A549 (cell line): ENCODE measurements around the gene GRAMD1A. TPM values are rescaled to one million over a fixed set of nuclear protein-coding genes. Genes with fewer than 3 reads are reported as not detected.

Source experiments
- ATAC-seq, 2 experiments: fragments of 200-7000 bp in 1 of 2; fragments of >200 bp in 1 of 2; cut with Nextera tagmentation in 1 of 2; cut with Tn5 transposase in 1 of 2; 3 replicates each; pipeline versions ENCODE4 v1.8.0 to v1.9.1; 2018 to 2020; ENCODE audit warnings: mild to moderate bottlenecking in 1 of 2, moderate library complexity in 1 of 2
- CTCF ChIA-PET: fragments of 300-600 bp; sonication (Branson Sonifier 250); formaldehyde crosslinking; extraction: SDS; loops from one replicate; lab custom pipeline; 2021; ENCODE audit warnings: antibody characterized with exemption, inconsistent platforms; lab: Yijun Ruan, JAX
- POLR2A ChIA-PET: fragments of 350-600 bp; formaldehyde crosslinking; extraction: SDS; loops from one replicate; lab custom pipeline; 2021; ENCODE audit warnings: antibody characterized with exemption, inconsistent platforms; lab: Yijun Ruan, JAX
- DNase-seq, 2 experiments: peaks; one replicate each; pipeline versions ENCODE4 v3.0.0 to v3.0.0-alpha.2; 2011 to 2016; ENCODE audit warnings: low read depth in 1 of 2, low spot score in 1 of 2
- FAIRE-seq: peaks from 2 replicates; lab custom pipeline; 2011; peaks lifted over from hg19 to GRCh38; lab: Jason Lieb, UNC
- H3K27ac ChIP-seq, 2 experiments: fragments of >200 bp; sonication (Bioruptor Twin); formaldehyde crosslinking; 3 replicates each; pipeline ENCODE4 v1.5.1; 2016 to 2017
- H3K4me1 ChIP-seq: fragments of >200 bp; sonication (Bioruptor Twin); formaldehyde crosslinking; 3 replicates; pipeline ENCODE4 v1.6.1; 2016
- H3K4me2 ChIP-seq: fragments of >200 bp; sonication (Bioruptor Twin); formaldehyde crosslinking; 3 replicates; pipeline ENCODE4 v1.6.1; 2016
- H3K4me3 ChIP-seq: fragments of >200 bp; sonication (Bioruptor Twin); formaldehyde crosslinking; 3 replicates; pipeline ENCODE4 v1.5.1; 2016
- H3K9me3 ChIP-seq: fragments of >200 bp; sonication (Bioruptor Twin); formaldehyde crosslinking; 3 replicates; pipeline ENCODE4 v1.6.1; 2016
- CBX8 ChIP-seq: fragments of 200-600 bp; sonication (generic); IDR thresholded peaks from 2 replicates; pipeline ENCODE4 v1.6.1; 2016
- CEBPB ChIP-seq, 2 experiments: fragments of >200 bp in 1 of 2; sonication (Bioruptor Twin) in 1 of 2; formaldehyde crosslinking in 1 of 2; IDR thresholded peaks; 2 replicates each; pipeline ENCODE4 v1.6.1; 2012 to 2016
- CHD2 ChIP-seq: fragments of 150-350 bp; IDR thresholded peaks from 2 replicates; pipeline ENCODE4 v1.6.1; 2014; ENCODE audit warnings: low read length; ENCODE audit not compliant: partially characterized antibody
- CHD4 ChIP-seq: fragments of 200-600 bp; sonication (generic); IDR thresholded peaks from 2 replicates; pipeline ENCODE4 v1.6.1; 2016; ENCODE audit warnings: antibody characterized with exemption, mild to moderate bottlenecking, borderline replicate concordance
- EP300 ChIP-seq, 2 experiments: fragments of >200 bp; sonication (Bioruptor Twin); formaldehyde crosslinking; IDR thresholded peaks; 2 replicates in 1 of 2; 3 replicates in 1 of 2; pipeline ENCODE4 v1.6.1; 2016 to 2017
- ESRRA ChIP-seq: fragments of 150-350 bp; IDR thresholded peaks from 2 replicates; pipeline ENCODE4 v1.6.1; 2014; ENCODE audit warnings: mild to moderate bottlenecking, low read length, borderline replicate concordance
- FOXS1 ChIP-seq: fragments of 250-450 bp; sonication (Bioruptor Pico); IDR thresholded peaks from 2 replicates; pipeline ENCODE4 v1.5.0; 2020; ENCODE audit warnings: mild to moderate bottlenecking, moderate library complexity
- HDAC2 ChIP-seq: fragments of 200-600 bp; sonication (generic); IDR thresholded peaks from 2 replicates; pipeline ENCODE4 v1.6.1; 2016
- HEYL ChIP-seq: fragments of 250-450 bp; sonication (Bioruptor Pico); IDR thresholded peaks from 2 replicates; pipeline ENCODE4 v1.8.0; 2021; ENCODE audit warnings: mild to moderate bottlenecking, moderate library complexity
- HOXB13 ChIP-seq: fragments of 250-450 bp; sonication (Bioruptor Pico); IDR thresholded peaks from 2 replicates; pipeline ENCODE4 v1.5.0; 2020; ENCODE audit warnings: low read depth, mild to moderate bottlenecking, moderate library complexity
- HOXB5 ChIP-seq: fragments of 250-450 bp; sonication (Bioruptor Pico); IDR thresholded peaks from 2 replicates; pipeline ENCODE4 v1.5.0; 2020; ENCODE audit warnings: mild to moderate bottlenecking, moderate library complexity
- JUNB ChIP-seq: fragments of >200 bp; sonication (Bioruptor Twin); formaldehyde crosslinking; IDR thresholded peaks from 2 replicates; pipeline ENCODE4 v1.6.1; 2016
- KDM5A ChIP-seq: fragments of 200-600 bp; sonication (generic); IDR thresholded peaks from 2 replicates; pipeline ENCODE4 v1.6.1; 2016; ENCODE audit warnings: antibody characterized with exemption, mild to moderate bottlenecking
- MAFK ChIP-seq: fragments of 450-650 bp; IDR thresholded peaks from 2 replicates; pipeline ENCODE4 v1.6.1; 2014; ENCODE audit not compliant: partially characterized antibody
- POLR2AphosphoS2 ChIP-seq: conservative IDR thresholded peaks from 2 replicates; pipeline ENCODE4 v1.6.1; 2012; ENCODE audit warnings: low read length, improper control_type of control experiment, inconsistent platforms
- RARB ChIP-seq: fragments of 250-450 bp; sonication (Bioruptor Pico); IDR thresholded peaks from 2 replicates; pipeline ENCODE4 v1.8.0; 2021; ENCODE audit warnings: mild to moderate bottlenecking, moderate library complexity
- RCOR1 ChIP-seq: fragments of 150-350 bp; IDR thresholded peaks from 2 replicates; pipeline ENCODE4 v1.6.1; 2014; ENCODE audit warnings: antibody characterized with exemption, low read length, low read depth
- SMC3 ChIP-seq: fragments of >200 bp; sonication (Bioruptor Twin); formaldehyde crosslinking; IDR thresholded peaks from 3 replicates; pipeline ENCODE4 v1.6.1; 2018; ENCODE audit warnings: inconsistent platforms
- SREBF2 ChIP-seq: fragments of 450-650 bp; IDR thresholded peaks from 2 replicates; pipeline ENCODE4 v1.6.1; 2014; ENCODE audit warnings: mild to moderate bottlenecking, moderate library complexity
- TFCP2L1 ChIP-seq: fragments of 250-450 bp; sonication (Bioruptor Pico); IDR thresholded peaks from 2 replicates; pipeline ENCODE4 v1.5.0; 2021; ENCODE audit warnings: mild to moderate bottlenecking
- TP53 ChIP-seq: fragments of 250-450 bp; sonication (Bioruptor Pico); IDR thresholded peaks from 2 replicates; pipeline ENCODE4 v1.5.0; 2021; ENCODE audit warnings: mild to moderate bottlenecking, moderate library complexity
- ZC3H11A ChIP-seq: fragments of 450-650 bp; IDR thresholded peaks from 2 replicates; pipeline ENCODE4 v1.6.1; 2014; ENCODE audit warnings: antibody characterized with exemption, mild to moderate bottlenecking
- ZFP36 ChIP-seq: fragments of 450-650 bp; IDR thresholded peaks from 2 replicates; pipeline ENCODE4 v1.6.1; 2014; ENCODE audit warnings: borderline replicate concordance; ENCODE audit not compliant: partially characterized antibody
- ZNF302 ChIP-seq: fragments of 250-450 bp; sonication (Bioruptor Pico); IDR thresholded peaks from 2 replicates; pipeline ENCODE4 v1.9.0; 2021; ENCODE audit warnings: inconsistent platforms, mild to moderate bottlenecking, moderate library complexity
- WGBS: methylation state at CpG from one replicate; pipeline ENCODE4 v1.1.6; 2017; ENCODE audit errors: missing lambda C conversion rate; 5-methylcytosine and 5-hydroxymethylcytosine counted together
- polyA plus RNA-seq, 4 experiments: library from polyadenylated mRNA; depleted of rRNA in 3 of 4; stranded (reverse); fragments of >200 nt; fragmentation: RNase III in 1 of 4; extraction: RNeasy Plus Mini Kit Qiagen cat#74134 plus additional on column Dnase treatment in 1 of 4; gene quantifications; 2 replicates in 3 of 4; 3 replicates in 1 of 4; pipeline ENCODE4 v1.2.3, GENCODE V29; 2011 to 2017
- TF ChIP-seq, protein P1 (sequence below): IDR thresholded peaks from 2 replicates; pipeline ENCODE4 v1.6.1; 2012
- TF ChIP-seq, protein P2 (sequence below): fragments of >200 bp; sonication (Bioruptor Twin); formaldehyde crosslinking; IDR thresholded peaks from 3 replicates; pipeline ENCODE4 v1.5.1; 2016
- TF ChIP-seq, protein P3 (sequence below): IDR thresholded peaks from 2 replicates; pipeline ENCODE4 v1.6.1; 2012; ENCODE audit warnings: low read depth, borderline replicate concordance
- TF ChIP-seq, protein P4 (sequence below): fragments of >200 bp; sonication (Bioruptor Twin); formaldehyde crosslinking; IDR thresholded peaks from 3 replicates; pipeline ENCODE4 v1.6.1; 2016
- TF ChIP-seq, protein P5 (sequence below): fragments of 150-350 bp; IDR thresholded peaks from 2 replicates; pipeline ENCODE4 v1.6.1; 2014; ENCODE audit warnings: low read depth, mild to moderate bottlenecking, low read length
- TF ChIP-seq, protein P6 (sequence below): fragments of 450-650 bp; IDR thresholded peaks from 2 replicates; pipeline ENCODE4 v1.6.1; 2014; ENCODE audit warnings: antibody characterized with exemption
- TF ChIP-seq, protein P7 (sequence below): fragments of >200 bp; sonication (Bioruptor Twin); formaldehyde crosslinking; IDR thresholded peaks from 2 replicates; pipeline ENCODE4 v1.6.1; 2016
- TF ChIP-seq, protein P8 (sequence below): fragments of 250-450 bp; sonication (Bioruptor Pico); IDR thresholded peaks from 2 replicates; pipeline ENCODE4 v1.5.0; 2021; ENCODE audit warnings: mild to moderate bottlenecking, moderate library complexity, borderline replicate concordance

The GRAMD1A gene
- polyA plus RNA-seq, 2 of the 4 experiments (the other 2 are of a cell fraction), result 128 to 184 TPM

DNA sequence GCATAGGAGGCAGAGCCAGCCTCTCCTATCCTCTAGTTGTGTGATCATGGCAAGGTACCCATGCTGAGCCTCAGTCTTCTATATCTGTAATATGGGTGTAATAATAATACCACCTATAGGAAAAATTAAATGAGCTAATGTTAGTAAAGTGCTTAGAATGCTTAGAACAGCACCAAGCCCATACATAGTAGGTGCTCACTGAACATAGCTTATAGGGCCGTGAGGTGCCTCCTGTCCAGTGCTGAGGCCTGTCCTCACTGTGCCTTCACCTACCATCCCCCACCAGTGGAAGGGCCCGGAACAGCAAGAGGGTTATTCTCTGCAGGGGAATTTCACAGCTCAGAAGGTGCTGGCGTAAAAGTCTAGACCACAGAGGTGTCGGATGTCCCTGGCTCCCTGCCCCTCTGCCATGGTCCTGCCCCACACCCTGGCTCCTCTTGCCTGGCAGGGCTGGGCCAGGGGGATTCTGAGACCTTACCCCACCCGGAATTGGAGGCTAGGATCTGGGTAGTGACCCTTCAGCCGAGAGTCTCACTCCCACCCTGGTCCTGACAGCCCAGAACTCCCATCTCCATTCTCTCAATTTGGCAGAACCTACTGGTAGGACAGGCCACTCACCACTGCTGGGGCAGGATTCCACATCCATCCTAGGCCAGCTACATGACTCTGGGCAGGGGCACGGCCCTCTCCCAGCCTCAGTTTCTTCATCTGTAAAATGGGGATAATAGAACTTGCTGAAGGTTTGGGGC, 27.9 kb downstream of the GRAMD1A start:
- POLR2A ChIA-PET, result interaction anchor here (0.7 to 5.3 kb wide), 4 partner anchors 15 to 55 kb away, joined by 3 to 45 read pairs (median 6); partner anchors contain the start of gene GRAMD1A
- H3K27ac ChIP-seq, result no peak overlapping the region
- FAIRE-seq (peak; percentile 46), DNase-seq (peak in 1 of 2 experiments; percentile 71), ATAC-seq (peak; percentile 1; a peak in 3 of 6 replicates)
- peaks cover 12% of the 10 kb centered on the region for H3K4me1 ChIP-seq
- no peaks in the 10 kb centered on the region for H3K9me3 ChIP-seq
- WGBS, result 67% methylated on average over 7 of the region's 7 CpGs
- CTCF ChIA-PET, result interaction anchor here (0.7 to 48.0 kb wide), 7 partner anchors 19 to 107 kb away, joined by 3 to 1860 read pairs (median 8); partner anchors contain the start of genes GRAMD1A, LGI4 and ZNF792
- H3K4me2 ChIP-seq, result no peak overlapping the region
- H3K4me3 ChIP-seq, result no peak overlapping the region
- TF ChIP-seq SMC3 (no peak), RCOR1 (0 out of 2 replicates have a peak, but pooled peaks have one; percentile 80), SREBF2 (no peak), POLR2AphosphoS2 (no peak), RARB (CRISPR knock-in tag) (no peak), TFCP2L1 (CRISPR knock-in tag) (0 out of 2 replicates have a peak, but pooled peaks have one; percentile 6), FOXS1 (CRISPR knock-in tag) (no peak), ZFP36 (no peak), CHD2 (no peak), JUNB (no peak), EP300 (IDR thresholded peaks at IDR 0.05) (no peak), TP53 (CRISPR knock-in tag) (no peak), HEYL (CRISPR knock-in tag) (no peak), CHD4 (no peak), HOXB13 (CRISPR knock-in tag) (no peak), CBX8 (no peak), ZC3H11A (no peak), CEBPB (IDR thresholded peaks at IDR 0.05) (no peak), ESRRA (no peak), MAFK (no peak), KDM5A (no peak), HOXB5 (CRISPR knock-in tag) (no peak), ZNF302 (CRISPR knock-in tag) (no peak), HDAC2 (peak; percentile 43; the same call in 1 of the 2 replicates)
- TF ChIP-seq, protein P1, sequence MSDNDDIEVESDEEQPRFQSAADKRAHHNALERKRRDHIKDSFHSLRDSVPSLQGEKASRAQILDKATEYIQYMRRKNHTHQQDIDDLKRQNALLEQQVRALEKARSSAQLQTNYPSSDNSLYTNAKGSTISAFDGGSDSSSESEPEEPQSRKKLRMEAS, result peak; percentile 19; the same call in 1 of the 2 replicates
- TF ChIP-seq, protein P2, sequence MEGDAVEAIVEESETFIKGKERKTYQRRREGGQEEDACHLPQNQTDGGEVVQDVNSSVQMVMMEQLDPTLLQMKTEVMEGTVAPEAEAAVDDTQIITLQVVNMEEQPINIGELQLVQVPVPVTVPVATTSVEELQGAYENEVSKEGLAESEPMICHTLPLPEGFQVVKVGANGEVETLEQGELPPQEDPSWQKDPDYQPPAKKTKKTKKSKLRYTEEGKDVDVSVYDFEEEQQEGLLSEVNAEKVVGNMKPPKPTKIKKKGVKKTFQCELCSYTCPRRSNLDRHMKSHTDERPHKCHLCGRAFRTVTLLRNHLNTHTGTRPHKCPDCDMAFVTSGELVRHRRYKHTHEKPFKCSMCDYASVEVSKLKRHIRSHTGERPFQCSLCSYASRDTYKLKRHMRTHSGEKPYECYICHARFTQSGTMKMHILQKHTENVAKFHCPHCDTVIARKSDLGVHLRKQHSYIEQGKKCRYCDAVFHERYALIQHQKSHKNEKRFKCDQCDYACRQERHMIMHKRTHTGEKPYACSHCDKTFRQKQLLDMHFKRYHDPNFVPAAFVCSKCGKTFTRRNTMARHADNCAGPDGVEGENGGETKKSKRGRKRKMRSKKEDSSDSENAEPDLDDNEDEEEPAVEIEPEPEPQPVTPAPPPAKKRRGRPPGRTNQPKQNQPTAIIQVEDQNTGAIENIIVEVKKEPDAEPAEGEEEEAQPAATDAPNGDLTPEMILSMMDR, result no peak
- TF ChIP-seq, protein P3, sequence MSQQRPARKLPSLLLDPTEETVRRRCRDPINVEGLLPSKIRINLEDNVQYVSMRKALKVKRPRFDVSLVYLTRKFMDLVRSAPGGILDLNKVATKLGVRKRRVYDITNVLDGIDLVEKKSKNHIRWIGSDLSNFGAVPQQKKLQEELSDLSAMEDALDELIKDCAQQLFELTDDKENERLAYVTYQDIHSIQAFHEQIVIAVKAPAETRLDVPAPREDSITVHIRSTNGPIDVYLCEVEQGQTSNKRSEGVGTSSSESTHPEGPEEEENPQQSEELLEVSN, result no peak
- TF ChIP-seq, protein P4, sequence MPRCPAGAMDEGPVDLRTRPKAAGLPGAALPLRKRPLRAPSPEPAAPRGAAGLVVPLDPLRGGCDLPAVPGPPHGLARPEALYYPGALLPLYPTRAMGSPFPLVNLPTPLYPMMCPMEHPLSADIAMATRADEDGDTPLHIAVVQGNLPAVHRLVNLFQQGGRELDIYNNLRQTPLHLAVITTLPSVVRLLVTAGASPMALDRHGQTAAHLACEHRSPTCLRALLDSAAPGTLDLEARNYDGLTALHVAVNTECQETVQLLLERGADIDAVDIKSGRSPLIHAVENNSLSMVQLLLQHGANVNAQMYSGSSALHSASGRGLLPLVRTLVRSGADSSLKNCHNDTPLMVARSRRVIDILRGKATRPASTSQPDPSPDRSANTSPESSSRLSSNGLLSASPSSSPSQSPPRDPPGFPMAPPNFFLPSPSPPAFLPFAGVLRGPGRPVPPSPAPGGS, result no peak
- TF ChIP-seq, protein P5, sequence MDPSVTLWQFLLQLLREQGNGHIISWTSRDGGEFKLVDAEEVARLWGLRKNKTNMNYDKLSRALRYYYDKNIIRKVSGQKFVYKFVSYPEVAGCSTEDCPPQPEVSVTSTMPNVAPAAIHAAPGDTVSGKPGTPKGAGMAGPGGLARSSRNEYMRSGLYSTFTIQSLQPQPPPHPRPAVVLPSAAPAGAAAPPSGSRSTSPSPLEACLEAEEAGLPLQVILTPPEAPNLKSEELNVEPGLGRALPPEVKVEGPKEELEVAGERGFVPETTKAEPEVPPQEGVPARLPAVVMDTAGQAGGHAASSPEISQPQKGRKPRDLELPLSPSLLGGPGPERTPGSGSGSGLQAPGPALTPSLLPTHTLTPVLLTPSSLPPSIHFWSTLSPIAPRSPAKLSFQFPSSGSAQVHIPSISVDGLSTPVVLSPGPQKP, result no peak
- TF ChIP-seq, protein P6, sequence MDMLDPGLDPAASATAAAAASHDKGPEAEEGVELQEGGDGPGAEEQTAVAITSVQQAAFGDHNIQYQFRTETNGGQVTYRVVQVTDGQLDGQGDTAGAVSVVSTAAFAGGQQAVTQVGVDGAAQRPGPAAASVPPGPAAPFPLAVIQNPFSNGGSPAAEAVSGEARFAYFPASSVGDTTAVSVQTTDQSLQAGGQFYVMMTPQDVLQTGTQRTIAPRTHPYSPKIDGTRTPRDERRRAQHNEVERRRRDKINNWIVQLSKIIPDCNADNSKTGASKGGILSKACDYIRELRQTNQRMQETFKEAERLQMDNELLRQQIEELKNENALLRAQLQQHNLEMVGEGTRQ, result no peak
- TF ChIP-seq, protein P7, sequence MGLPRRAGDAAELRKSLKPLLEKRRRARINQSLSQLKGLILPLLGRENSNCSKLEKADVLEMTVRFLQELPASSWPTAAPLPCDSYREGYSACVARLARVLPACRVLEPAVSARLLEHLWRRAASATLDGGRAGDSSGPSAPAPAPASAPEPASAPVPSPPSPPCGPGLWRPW, result no peak
- TF ChIP-seq, protein P8, sequence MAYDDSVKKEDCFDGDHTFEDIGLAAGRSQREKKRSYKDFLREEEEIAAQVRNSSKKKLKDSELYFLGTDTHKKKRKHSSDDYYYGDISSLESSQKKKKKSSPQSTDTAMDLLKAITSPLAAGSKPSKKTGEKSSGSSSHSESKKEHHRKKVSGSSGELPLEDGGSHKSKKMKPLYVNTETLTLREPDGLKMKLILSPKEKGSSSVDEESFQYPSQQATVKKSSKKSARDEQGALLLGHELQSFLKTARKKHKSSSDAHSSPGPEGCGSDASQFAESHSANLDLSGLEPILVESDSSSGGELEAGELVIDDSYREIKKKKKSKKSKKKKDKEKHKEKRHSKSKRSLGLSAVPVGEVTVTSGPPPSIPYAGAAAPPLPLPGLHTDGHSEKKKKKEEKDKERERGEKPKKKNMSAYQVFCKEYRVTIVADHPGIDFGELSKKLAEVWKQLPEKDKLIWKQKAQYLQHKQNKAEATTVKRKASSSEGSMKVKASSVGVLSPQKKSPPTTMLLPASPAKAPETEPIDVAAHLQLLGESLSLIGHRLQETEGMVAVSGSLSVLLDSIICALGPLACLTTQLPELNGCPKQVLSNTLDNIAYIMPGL (CRISPR knock-in tag), result no peak
